Activated CD4-positive, CD25-positive, alpha-beta regulatory T cell treated with anti-CD3 and anti-CD28 coated beads, Interleukin-2, amount 50 U/mL, for 16 hours (primary cell): Measurements from ENCODE around the gene PRTN3.
"Not testable (repeated sequence)": the region's sequence is repeated elsewhere in the genome, so short reads cannot be mapped to it uniquely, and the experiment has no call there.

Experiments used
- DNase-seq: peaks from one replicate; pipeline ENCODE4 v3.0.0-alpha.2; 2020; ENCODE audit warnings: low read depth, low spot score

PRTN3 gene

GRCh38 chr19:815775-816499 is 24.9 kb upstream of the PRTN3 start:
- no peak for DNase-seq

- DNase-seq: no peak
These were observed 24.3 kb upstream of the PRTN3 start for GRCh38 chr19:816500-816857.

DNA sequence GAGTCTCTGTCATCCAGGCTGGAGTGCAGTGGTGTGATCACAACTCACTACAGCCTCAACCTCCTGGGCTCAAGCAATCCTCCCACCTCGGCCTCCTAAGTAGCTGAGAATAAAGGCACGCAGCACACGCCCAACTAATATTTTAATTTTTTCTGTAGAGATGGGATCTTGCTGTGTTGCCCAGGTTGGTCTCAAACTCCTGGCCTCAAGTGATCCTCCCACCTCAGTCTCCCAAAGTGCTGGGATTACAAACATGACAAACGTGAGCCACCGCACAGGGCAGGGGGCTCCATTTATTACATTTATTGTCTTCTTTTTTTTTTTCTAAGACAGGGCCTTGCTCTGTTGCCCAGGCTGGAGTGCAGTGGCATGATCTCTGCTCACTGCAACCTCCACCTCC is 20.6 kb upstream of the PRTN3 start:
- not testable (repeated sequence) for DNase-seq

GRCh38 chr19:821231-821824 is 19.5 kb upstream of the PRTN3 start:
- DNase-seq: no peak

DNA sequence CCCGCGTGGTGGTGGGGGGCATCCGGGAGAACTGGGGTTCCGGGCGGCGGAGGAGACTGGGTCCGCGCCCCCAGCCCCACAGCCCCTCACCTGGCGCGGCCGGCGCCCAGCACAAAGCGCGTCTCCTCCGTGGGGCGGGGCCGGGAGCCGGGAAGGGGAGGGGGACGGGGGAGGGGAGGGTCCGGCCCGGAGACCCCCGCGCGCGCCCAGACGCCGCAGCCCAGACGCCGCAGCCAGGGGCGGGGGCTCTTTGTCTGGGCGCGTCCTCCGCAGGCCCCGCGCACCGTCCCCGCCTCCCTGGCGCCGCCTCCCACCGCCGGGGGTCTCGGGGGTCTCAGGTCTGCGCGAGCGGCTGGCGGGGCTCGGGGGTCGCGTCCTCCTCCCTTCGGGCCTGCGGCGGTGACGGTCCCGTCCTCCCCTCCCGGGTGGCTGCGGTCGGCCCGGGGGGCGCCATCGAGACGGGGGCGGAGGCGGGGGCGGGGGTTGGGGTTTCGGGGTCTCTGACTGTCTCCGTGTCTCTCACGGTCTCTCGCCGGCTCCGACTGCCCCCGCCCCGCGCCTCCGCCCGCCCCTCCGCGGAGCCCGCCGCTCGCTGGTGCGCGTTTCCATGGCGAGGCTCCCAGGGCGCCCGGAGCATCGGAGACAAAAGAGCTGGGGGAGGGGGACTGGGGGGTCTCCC is 18.8 kb upstream of the PRTN3 start, which contains the start of gene PLPPR3:
TSS of gene PLPPR3 (minus strand) at position 131 of the 679 bp plus-strand sequence. CDS start 396 bp downstream, outside the sequence.
- DNase-seq: no peak

DNA sequence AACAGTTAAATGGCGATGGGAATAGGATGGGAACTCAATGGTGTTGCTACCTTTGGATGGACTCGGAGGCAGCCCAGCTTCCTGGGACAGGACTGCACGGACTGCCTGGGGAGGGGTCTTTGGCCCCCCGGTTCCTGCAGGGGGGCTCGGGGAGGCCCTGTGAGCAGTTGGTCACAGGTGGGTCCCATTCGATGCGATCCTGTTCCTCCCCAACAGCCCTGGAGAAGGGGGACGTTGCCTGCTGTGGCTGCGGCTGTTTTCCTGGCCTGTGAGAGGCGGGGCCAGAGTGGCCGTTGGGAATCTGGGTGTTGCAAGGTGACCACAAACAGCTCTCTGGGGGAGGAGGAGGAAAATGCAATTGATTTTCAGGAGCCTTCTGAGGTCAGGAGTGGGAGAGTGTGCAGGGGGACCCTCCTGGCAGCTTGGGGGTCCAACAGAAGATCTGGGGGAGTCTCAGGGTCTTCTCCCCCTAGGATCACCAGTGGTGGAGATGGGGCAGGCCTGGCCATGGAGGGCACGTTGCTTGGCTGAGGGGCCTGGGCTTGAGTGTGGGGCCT is 17.2 kb upstream of the PRTN3 start:
- DNase-seq: no peak

GRCh38 chr19:824885-825284 is 15.9 kb upstream of the PRTN3 start:
- DNase-seq: no peak

GRCh38 chr19:825897-826644 is 14.7 kb upstream of the PRTN3 start:
- DNase-seq: no peak

DNA sequence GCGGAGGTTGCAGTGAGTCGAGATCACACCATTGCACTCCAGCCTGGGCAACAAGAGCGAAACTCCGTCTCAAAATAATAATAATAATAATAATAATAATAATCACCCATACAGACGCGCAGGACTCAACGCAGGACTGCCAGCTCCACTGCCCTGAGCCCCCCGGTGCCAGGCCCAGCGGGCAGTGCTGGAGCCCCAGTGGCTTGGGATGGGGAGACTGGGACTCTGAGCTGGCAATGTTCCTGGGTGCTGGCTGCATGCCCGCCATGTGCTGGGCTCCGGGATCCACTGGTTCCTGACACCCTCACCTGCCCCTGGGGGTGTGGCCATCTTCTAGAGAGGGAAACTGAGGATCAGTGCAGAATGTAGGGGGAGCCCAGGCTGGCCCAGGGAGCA is 13.5 kb upstream of the PRTN3 start:
- DNase-seq: no peak

DNA sequence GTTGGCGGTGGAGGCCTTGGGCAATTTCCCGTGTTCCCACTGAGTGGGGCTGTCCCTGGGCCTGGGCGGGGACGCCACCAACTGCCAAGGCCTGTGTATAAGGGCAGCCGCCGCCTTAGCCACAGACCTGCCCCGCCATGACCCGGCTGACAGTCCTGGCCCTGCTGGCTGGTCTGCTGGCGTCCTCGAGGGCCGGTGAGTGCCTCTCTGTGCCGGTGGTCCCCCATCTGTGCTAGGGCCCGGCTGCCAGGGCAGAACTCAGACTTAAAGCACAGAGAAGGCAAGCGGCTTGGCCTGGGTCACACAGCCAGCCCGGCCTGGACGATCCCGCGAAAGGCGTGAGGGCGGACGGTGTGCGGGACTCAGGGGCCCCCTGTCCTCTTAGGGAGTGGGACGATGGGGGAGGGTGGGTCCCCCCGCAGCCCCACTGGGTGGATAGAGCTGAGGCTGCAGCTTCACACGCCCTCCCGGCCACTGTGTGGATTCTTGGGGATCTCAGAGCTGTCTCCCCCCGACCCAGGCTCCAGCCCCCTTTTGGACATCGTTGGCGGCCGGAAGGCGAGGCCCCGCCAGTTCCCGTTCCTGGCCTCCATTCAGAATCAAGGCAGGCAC is 13.0 kb upstream of the PRTN3 start, which contains the start of gene AZU1:
TSS of gene AZU1 (plus strand) at position 128 of the 612 bp plus-strand sequence. CDS start at position 138, 10 bp downstream.
- no peak for DNase-seq

- DNase-seq: no peak
These were observed 11.6 kb upstream of the PRTN3 start for GRCh38 chr19:829129-829758.

DNA sequence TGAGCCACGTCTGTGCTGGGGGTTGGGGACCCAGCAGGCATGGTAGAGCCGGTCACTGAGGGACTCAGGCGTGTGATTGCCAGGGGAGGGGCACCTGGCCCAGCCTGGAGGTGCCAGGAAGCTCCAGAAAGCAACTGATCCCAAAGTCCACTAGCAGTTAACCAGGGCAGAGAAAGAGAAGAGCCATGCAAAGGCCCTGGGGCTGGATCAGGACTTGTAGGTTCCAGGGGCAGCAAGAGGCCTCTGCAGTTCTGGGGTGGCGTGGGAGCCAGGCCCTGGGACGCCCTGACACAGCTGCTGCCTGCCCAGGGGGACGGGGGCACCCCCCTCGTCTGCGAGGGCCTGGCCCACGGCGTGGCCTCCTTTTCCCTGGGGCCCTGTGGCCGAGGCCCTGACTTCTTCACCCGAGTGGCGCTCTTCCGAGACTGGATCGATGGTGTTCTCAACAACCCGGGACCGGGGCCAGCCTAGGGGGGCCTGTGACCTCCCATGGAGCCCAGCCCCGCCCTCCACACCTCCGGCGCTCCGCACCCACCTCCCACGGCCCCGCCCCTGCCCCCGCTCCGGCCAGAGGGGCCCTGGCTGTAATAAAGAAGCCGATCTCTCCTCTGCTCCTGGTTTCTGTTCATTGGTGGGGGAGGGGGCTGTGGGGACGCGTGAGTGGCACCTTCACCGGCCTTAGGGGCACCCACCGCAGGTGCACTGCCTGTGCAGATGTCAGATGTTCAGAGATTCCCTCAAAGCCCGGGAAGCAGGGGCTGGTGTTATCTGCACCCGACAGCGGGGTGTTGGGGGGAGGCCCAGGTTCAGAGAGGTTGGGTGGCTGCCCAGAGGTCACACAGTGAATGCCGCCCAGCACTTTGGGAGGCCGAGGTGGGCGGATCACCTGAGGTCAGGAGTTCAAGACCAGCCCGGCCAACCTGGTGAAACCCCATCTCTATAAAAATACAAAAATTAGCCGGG is 9.1 kb upstream of the PRTN3 start:
- no peak for DNase-seq

DNA sequence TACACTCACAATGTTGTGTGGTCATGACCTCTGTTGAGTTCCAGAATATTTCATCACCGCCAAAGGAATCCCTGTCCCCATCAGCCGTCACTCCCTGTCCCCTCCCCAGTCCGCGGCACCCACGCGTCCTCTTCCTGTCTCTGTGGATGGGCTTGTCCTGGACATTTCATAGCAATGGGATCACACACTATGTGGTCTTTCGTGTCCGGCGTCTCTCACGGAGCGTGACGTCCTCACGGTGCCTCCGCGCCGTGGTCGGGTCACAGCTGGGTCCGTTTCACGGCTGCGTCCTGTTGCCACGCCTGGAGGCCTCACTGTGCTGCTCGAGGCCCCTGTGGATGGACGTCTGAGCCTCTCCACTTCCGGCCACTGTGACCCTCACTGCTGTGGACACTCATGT is 6.6 kb upstream of the PRTN3 start:
- DNase-seq: no peak

- no peak for DNase-seq
These were observed 5.5 kb upstream of the PRTN3 start for GRCh38 chr19:835210-835810.

DNA sequence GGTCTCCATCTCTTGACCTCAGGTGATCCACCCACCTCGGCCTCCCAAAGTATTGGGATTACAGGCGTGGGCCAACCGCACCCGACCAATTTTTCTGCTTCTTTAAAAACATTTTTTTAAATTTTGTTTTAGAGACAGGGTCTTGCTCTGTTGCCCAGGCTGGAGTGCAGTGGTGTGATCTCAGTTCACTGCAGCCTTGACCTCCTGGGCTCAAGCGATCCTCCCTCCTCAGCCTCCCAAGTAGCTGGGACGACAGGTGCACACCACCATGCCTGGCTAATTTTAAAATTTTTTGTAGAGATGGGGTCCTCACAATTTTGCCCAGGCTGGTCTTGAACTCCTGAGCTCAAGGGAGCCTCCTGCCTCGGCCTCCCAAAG is 2.0 kb downstream of the PRTN3 start:
- not testable (repeated sequence) for DNase-seq

DNA sequence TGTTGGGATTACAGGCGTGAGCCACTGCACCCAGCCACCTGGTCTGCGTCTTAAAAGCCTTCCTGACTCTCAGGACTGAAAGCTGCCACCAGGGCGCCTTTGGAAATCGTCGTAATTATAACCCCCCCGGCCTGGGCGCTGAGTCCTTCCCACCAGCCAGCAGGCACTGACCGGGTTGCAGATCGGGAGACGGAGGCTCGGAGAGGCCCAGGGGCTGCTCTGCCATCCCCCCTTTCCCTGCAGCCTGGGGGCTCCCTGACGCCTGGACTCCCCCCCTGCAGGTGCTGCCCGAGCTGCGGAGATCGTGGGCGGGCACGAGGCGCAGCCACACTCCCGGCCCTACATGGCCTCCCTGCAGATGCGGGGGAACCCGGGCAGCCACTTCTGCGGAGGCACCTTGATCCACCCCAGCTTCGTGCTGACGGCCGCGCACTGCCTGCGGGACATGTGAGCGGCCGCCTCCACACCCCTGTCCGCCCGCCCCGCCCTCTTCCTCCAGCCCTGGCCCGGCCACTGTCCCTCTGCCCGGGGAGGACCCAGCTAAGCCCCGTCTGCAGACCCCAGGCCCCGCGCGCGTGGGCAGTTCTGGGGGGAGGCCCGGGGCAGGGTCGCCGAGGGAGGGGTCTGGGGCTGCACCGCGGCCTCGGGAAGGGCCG is 2.5 kb downstream of the PRTN3 start:
- DNase-seq: no peak

GRCh38 chr19:843836-844545 is 3.2 kb downstream of the PRTN3 start:
- DNase-seq: no peak

DNA sequence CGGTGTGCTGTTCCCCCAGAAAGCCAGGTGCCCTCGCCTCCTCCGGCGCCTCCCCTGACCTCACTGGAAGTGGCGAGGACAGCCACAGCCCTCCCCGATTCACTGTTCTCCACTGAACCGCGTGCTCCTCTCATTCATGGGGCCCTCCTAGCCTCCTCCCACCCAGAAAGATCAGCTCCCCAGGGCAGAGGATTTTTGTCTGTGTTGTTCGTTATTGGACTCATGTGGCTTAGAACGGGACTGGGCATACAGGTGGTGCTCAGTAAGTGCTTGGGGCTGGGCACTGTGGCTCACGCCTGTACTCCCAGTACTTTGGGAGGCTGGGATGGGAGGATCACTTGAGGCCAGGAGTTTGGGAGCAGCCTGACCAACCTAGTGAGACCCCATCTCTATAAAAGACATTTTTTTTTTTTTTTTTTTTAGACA is 3.8 kb downstream of the PRTN3 start:
- DNase-seq: no peak
